ENCODE measurements around the gene ZFAND3.

DNA sequence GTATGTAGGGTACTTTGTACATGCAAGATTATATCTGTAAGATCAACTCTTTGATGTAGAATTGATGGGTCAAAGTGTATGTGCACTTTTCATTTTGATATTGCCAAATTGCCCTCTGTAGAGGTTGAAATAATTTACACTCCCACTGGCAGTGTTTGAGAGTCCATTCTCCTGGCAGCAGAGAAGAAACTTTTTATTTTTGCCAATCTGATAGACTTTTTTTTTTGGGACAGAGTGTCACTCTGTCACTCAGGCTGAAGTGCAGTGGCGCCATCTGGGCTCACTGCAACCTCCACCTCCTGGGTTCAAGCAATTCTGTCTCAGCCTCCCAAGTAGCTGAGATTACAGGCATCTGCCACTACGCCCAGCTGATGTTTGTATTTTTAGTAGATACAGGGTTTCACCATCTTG is 199.2 kb downstream of the ZFAND3 start:
- TF ChIP-seq, protein P1, sequence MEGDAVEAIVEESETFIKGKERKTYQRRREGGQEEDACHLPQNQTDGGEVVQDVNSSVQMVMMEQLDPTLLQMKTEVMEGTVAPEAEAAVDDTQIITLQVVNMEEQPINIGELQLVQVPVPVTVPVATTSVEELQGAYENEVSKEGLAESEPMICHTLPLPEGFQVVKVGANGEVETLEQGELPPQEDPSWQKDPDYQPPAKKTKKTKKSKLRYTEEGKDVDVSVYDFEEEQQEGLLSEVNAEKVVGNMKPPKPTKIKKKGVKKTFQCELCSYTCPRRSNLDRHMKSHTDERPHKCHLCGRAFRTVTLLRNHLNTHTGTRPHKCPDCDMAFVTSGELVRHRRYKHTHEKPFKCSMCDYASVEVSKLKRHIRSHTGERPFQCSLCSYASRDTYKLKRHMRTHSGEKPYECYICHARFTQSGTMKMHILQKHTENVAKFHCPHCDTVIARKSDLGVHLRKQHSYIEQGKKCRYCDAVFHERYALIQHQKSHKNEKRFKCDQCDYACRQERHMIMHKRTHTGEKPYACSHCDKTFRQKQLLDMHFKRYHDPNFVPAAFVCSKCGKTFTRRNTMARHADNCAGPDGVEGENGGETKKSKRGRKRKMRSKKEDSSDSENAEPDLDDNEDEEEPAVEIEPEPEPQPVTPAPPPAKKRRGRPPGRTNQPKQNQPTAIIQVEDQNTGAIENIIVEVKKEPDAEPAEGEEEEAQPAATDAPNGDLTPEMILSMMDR (IDR thresholded peaks at IDR 0.05) = no peak
- TF ChIP-seq POLR2A (IDR thresholded peaks at IDR 0.05) = no peak

Measured in adrenal gland (tissue), 5 donors.